ENCODE data around the gene ATXN10. TPM values are rescaled to one million over a fixed set of nuclear protein-coding genes. Genes with fewer than 3 reads are reported as not detected.

Gene ATXN10
- total RNA-seq, 3 donors from 2014 or later, result 59.9 to 136 (median 66.8) TPM

GRCh38 chr22:45645526-45646414, 25.9 kb upstream of the ATXN10 start:
- H3K9me3 ChIP-seq, result no peaks in the 10 kb centered on the region
- intact Hi-C loops (cut with DNase I, micrococcal nuclease), result loop anchor here in 1 of 2 donors (10.0 kb wide), 1 partner anchor 219 kb away; no protein-coding TSS in a partner anchor
- H3K36me3 ChIP-seq (ENCODE audit: low read depth), result no peaks in the 10 kb centered on the region
- H3K4me1 ChIP-seq (ENCODE audit: low read depth), result no peaks in the 10 kb centered on the region
- peak; percentile 99 for ATAC-seq
- peak; percentile 73 to 89 (median 85) for DNase-seq
- no peak overlapping the region for H3K4me3 ChIP-seq
- peak; percentile 94 for TF ChIP-seq CTCF (IDR thresholded peaks at IDR 0.05)

- no peak for DNase-seq
- intact Hi-C loops (cut with DNase I, micrococcal nuclease), result loop anchor here in 1 of 2 donors (10.0 kb wide), 1 partner anchor 217 kb away; no protein-coding TSS in a partner anchor
These were observed 24.0 kb upstream of the ATXN10 start for GRCh38 chr22:45647532-45648225.

GRCh38 chr22:45648301-45649117, 23.1 kb upstream of the ATXN10 start:
- H3K4me3 ChIP-seq, result no peak overlapping the region
- DNase-seq (no peak), ATAC-seq (no peak)
- intact Hi-C loops (cut with DNase I, micrococcal nuclease), result loop anchor here in 1 of 2 donors (10.0 kb wide), 1 partner anchor 216 kb away; no protein-coding TSS in a partner anchor
- H3K9me3 ChIP-seq, result no peaks in the 10 kb centered on the region
- H3K36me3 ChIP-seq (ENCODE audit: low read depth), result no peaks in the 10 kb centered on the region
- TF ChIP-seq CTCF (IDR thresholded peaks at IDR 0.05), result no peak
- no peaks in the 10 kb centered on the region for H3K4me1 ChIP-seq (ENCODE audit: low read depth)

More at GRCh38 chr22:45647532-45648225, 24.0 kb upstream of the ATXN10 start:
- Histone ChIP-seq H3K9me3 (no peaks in the 10 kb centered on the region), H3K4me1 (ENCODE audit: low read depth) (no peaks in the 10 kb centered on the region), H3K36me3 (ENCODE audit: low read depth) (no peaks in the 10 kb centered on the region), H3K4me3 (no peak overlapping the region)
- ATAC-seq, result no peak
- TF ChIP-seq CTCF (IDR thresholded peaks at IDR 0.05), result no peak

GRCh38 chr22:45649809-45650208, 21.8 kb upstream of the ATXN10 start:
- ATAC-seq (no peak), DNase-seq (no peak)
- Histone ChIP-seq H3K36me3 (ENCODE audit: low read depth) (no peaks in the 10 kb centered on the region), H3K4me1 (ENCODE audit: low read depth) (no peaks in the 10 kb centered on the region), H3K9me3 (no peaks in the 10 kb centered on the region), H3K4me3 (no peak overlapping the region)
- no peak for TF ChIP-seq CTCF (IDR thresholded peaks at IDR 0.05)
- intact Hi-C loops (cut with DNase I, micrococcal nuclease), result loop anchor here in 1 of 2 donors (10.0 kb wide), 1 partner anchor 215 kb away; no protein-coding TSS in a partner anchor

- H3K36me3 ChIP-seq (ENCODE audit: low read depth), result no peaks in the 10 kb centered on the region
- no peaks in the 10 kb centered on the region for H3K4me1 ChIP-seq (ENCODE audit: low read depth)
- DNase-seq (no peak), ATAC-seq (no peak)
- no peak overlapping the region for H3K4me3 ChIP-seq
- no peak for TF ChIP-seq CTCF (IDR thresholded peaks at IDR 0.05)
- H3K9me3 ChIP-seq, result no peaks in the 10 kb centered on the region
- intact Hi-C loops (cut with DNase I, micrococcal nuclease), result no loop called here
These were observed 20.9 kb upstream of the ATXN10 start for GRCh38 chr22:45650721-45651120.
